Activated naive CD8-positive, alpha-beta T cell treated with anti-CD3 and anti-CD28 coated beads, Interleukin-2, amount 50 U/mL, for 16 hours (primary cell): Measurements from ENCODE around the gene ZNF688.
"Not testable (repeated sequence)": the region's sequence is repeated elsewhere in the genome, so short reads cannot be mapped to it uniquely, and the experiment has no call there.

ENCODE experiments used
- DNase-seq: peaks from one replicate; pipeline ENCODE4 v3.0.0-alpha.2; 2020; ENCODE audit warnings: low read depth, low spot score

Gene ZNF688

DNA sequence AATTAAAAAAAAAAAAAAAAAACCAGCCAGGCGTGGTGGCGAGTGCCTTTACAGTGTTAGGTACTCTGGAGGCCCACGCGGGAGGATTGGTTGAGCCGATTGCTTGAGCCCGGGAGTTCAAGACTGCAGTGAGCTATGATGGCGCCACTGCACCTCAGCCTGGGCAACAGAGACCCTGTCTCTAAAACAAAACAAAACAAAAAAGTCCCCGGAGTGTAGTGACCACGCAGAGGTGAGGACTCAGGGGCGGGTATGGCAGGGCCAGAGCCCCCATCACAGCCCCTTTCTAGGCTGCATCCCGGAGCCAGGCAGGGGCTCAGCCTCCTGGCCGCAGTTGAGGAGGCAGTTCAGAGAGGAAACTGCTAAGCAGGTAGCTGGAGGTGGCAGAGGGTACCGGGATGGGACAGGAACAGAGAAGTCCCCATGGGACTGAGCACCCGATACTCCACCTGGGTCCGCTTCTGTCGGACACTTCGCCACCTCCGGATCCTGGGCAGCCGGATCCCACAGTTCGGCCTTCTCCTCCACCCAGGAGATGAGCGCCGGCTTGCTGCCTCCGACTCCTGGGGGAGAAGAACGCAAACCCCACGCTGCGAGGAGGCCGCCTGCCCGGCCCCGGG, 37.7 kb downstream of the ZNF688 start:
- no peak for DNase-seq

DNA sequence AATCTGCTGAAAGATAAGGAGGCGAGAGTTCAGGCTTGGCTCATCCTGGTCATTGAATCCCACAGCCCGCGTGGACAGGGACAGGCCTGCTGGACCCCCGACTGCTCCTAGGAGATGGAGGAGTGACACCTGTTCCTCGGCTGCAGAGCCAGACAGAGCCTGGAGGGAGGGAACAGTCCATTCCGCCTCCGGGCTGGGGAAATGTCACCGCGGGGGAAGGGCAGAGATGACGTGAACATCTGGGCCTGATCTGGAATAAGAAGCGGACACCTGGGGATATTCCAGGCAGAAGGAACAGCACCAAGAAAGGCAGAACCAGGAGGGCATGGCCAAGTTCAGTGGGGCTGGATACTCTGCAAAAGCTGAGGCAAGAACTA, 38.4 kb downstream of the ZNF688 start:
- no peak for DNase-seq

DNA sequence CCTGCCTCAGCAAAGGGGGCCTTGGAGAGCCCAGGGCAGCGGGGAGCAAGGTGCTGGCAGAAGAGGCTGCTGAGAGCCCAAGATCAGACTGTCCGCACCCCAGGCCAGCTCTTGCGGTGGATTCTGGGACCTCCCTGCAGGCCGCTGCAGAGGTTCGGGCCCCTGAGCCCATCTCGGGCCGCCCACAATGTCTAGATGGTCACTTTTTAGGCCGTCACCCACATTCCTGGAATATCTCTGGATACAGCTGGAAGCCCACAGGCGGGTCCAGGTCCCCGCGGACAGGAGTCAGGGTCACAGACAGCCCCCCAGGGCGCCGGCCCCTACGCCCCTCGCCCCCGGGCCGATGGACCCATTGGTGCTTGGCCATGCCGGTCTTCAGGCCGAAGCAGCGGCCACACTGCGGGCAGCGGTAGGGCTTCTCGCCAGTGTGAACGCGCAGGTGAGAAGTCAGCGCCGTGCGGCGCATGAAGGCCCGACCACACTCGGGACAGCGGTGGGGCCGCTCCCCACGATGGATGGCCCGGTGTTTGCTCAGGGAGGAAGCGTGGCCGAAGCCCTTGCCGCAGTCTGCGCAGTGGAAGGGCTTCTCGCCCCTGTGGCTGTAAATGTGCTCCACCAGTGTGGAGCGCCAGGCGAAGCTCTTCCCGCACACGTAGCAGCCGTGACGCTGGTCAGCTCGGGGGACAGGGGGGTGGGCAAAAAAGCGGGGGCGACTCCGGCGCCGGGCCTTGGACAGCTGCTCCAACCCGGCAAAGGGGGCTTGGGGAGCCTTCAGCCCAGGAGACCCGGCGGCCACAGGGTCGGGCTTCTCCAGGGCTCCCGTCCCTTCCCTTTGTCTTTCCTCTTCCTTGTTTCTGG, 39.0 kb downstream of the ZNF688 start:
- DNase-seq: no peak

DNA sequence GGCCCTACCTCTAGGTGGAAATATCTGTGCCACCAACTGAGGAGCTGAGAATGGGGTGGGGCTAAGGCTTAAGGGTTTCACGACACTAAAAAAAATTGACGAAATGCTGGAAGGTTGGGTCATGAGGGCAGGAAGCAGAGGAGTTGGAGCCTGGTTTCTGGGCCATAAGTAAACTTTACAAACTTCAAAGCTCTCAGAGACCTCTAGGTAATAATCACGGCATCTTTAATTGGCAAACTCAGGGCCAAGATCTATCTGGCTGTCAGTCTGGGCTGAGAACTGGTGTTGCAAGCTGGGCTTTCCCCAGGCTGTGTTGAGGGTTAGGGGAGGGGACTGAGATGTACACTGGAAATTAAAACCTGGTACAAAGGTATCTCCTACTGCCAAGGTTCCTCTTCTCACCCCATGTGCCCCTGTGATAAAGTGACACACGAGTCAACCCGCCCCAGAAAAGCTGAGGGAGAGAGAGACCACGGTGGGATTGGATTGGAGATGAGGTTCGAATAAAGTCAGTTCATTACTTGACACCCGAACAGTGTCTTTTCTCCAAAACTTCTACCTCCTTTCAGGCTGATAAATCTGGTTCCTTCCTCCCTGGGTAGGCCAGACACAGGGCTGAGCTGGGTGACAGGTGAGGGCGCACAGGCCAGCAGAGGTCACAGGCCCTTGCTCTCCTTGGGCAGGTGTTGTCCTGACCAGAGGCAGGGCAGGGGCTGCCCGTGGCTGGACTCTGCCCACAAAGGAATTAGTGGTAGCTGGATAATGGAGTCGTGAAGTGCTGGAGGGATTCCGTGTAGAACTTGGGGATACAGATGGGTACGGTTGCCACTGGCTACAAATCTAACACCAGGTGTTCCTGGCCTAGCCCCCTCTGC, 41.1 kb downstream of the ZNF688 start:
- no peak for DNase-seq

DNA sequence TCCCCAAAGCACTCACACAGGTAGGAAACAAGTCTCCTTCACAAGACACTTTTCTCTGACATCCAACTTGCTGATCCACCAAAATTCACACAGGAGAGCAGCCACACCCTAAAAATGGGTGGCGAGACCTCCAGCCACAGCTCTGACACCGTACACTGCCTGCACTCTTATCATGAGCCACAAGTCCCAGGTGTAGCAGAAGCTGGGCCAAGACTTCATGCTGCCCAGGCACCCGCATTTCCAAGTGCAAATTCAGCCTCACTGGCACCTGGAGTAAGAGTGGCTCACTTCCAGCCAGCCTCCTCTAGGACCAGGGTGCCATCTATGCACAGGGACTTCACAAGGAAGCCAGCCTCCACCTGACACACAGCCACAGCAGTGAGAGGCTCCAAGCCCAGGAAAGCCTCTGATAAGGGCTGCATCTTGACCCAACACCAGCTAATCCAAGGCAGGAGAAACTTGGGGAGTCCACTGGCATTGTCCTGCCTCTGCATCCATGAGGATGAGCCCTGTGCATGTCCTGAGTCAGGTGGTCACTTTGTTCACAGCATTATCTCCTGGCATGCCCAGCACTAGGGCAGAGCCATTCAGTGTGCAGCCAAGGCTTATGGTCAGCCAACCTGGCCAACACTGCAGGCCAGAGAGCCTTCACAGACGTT, 42.6 kb downstream of the ZNF688 start:
- no peak for DNase-seq

DNA sequence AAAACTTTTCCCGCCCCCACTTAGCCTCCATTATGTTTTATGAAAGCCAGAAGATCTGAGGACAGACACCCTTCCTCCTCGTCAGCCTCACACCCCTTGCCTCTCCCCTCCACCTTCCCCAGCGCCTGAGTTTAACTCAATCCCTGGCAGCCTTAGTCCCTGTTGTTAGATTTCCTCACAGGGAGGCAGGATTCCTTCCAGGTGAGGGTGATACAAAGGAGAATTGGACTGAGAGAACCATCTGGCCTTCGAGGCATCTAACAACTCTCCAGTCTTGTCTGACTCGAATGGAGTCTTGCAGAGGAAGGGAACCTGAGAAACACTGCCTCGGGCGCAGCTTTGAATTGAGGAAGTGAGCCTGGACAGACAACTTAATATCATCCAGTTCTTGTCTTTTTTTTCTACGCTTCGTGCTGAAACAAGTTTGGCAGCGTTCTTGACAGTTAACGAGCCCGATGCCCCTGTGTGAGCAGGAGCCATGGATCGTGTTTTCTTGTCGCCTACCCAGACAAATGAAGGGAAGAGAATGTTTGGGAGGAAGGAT, 43.8 kb downstream of the ZNF688 start:
- DNase-seq: no peak

DNA sequence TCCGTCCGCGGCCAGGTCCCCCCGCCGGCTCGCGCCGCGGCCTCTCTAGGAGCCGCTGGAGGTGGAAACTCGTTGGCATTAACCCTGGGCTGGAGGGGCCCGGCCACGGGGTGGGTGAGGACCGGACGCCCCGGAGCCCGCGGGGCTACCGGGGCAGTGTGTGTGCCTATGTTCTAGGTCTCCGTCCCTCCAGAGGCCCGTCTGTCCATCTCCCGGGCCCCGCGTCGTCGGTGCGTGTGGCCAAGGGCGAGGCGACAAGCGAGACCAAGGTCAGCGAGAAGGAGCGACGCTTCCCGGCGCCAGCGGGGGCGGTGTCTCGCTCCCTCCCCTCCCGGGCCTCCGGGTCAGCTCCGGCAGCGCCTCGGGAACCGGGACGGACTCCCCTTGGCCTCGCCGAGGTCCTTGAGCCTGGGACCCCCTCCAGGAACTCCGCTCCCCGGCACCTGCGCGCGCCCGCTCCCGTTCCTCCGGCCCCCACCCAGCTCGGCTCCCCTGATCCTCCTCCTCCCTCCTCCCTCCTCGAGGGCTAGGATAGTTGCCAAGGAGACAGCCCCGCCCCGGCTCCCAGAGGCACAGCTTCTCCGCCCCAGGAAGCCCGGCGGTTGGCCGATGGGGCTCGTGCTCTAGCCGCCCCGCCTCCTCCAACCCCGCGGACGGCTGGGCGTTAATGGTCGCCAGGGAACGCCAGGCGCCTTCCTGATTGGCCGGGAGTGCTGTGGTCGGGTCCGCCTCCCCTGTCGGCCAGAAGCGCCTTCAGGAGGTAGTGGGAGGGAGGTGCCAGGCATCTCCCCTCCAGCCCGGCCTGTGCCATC, 44.5 kb downstream of the ZNF688 start:
- DNase-seq: peak; percentile 83

DNA sequence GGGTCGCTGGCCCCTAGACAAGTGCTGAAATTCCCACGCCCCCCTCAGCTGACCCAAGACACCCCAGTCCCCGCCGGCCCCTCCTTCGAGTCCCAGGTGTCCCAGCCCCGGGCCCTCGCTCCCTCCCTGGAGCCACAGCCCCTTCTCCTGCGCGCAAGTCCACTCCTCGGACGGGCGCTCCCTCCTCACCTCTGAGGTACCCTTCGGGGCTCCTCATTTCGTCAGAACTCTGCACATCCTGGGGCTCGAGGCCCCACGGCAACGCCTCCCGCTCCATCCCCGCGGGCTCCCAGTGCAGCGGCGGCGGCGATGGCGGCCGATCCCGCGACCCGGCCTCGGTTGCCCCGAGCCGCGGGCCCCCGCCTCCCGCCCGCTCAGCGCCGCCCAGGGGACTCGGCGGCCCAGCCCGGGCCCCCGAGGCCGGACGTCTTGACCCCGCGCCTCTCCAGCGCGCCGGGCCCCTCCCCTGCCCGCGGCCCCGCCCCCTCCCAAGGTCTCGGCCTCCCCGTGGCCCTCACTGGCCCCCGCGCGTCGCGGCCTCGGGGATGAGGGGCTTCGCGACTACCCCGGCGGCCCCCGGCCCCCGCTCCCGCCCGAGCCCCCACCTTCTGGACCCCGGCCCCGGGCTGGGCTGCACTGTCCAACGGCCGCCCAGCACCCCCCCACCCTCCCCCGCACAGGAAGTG, 45.2 kb downstream of the ZNF688 start, which contains the start of gene ZNF768:
TSS of gene ZNF768 (minus strand) at position 430 of the 686 bp plus-strand sequence. CDS start at position 277, 153 bp downstream.
- no peak for DNase-seq

DNA sequence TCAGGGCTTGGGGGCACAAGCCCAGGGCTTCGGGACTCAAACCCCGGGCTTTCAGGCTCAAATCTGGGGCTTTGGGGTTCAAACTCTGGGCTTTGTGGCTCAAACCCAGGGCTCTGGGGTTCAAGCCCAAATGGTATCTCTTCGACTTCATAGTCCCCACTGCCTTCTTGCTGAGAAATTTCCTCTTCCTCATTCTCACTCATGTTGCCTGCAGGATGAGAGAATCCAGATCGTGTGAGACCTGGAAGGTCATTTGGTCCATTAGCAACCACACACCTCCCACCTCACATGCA, 45.7 kb downstream of the ZNF688 start:
- DNase-seq: no peak

DNA sequence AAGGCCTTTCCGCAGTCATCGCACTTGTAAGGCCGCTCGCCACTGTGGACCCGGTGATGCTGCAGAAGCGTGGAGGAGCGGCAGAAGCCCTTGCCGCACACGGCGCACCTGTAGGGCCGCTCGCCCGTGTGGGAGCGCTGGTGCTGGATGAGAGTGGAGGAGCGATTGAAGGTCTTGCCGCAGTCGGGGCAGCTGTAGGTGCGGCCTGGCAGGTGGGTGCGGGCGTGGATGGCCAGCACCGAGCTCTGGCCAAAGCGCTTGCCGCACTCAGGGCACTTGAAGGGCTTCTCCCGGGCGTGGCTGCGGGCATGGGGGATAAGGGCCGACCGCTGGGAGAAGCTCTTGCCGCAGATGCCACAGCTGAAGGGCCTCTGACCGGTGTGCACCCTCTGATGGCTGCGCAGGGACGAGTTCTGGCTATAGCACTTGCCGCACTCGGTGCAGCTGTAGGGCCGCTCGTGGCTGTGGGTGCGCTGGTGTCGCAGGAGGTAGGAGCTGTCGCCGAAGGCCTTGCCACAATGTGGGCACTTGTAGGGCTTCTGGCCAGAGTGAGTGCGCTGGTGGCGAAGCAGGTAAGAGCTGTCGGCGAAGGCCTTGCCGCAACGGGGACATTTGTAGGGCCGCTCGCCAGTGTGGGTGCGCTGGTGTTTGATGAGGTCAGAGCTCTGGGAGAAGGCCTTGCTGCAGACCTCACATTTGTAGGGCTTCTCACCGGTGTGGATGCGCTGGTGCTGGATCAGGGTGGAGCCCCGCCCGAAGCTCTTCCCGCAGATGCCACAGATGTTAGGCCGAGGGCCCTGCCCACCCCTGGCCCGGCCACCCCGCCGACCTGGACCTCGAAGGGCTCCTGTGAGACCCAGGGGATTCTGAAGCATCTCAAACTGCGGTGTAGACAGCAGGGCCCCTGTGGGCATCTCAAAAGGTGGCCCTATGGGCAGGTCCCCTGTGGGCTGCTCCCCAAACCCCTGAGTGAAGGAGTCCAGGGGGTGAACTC, 46.6 kb downstream of the ZNF688 start:
- no peak for DNase-seq

DNA sequence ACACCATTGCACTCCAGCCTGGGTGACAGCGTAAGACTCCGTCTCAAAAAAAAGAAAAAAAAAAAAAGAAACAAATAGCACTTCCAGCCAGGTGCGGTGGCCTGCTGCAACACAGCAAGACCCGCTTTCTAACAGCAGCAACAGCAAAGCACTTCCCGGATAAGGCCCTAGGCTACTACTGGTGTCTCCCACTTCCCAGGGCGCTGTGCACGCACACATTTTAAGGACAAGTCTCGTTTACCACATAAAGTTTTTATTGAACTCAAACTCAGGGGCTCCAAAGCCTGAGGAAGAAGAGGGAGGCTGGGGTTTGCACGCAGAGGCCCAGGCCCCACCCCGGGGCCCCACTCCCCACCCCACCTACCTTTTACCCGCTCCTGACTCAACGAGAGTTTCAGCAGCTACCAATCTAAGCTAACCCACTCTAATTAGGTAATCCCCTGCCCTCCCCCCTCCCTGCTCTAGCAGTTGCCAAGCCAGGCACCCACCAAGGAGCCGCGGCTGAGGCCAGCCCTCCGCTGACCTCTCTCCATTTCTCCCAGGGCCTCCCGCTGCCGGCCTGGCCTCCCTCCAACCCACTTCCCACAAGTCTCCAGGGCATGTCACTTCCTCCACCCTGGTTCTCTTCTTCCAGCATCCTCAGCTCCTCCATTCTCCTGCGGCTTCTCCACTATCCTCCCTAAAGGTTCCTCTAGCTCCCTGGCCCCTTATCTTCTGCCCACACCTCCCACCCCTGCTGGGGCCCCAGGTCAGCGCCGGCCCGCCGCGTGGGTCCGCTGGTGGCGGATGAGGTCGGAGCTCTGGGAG, 47.5 kb downstream of the ZNF688 start:
- DNase-seq: no peak

DNA sequence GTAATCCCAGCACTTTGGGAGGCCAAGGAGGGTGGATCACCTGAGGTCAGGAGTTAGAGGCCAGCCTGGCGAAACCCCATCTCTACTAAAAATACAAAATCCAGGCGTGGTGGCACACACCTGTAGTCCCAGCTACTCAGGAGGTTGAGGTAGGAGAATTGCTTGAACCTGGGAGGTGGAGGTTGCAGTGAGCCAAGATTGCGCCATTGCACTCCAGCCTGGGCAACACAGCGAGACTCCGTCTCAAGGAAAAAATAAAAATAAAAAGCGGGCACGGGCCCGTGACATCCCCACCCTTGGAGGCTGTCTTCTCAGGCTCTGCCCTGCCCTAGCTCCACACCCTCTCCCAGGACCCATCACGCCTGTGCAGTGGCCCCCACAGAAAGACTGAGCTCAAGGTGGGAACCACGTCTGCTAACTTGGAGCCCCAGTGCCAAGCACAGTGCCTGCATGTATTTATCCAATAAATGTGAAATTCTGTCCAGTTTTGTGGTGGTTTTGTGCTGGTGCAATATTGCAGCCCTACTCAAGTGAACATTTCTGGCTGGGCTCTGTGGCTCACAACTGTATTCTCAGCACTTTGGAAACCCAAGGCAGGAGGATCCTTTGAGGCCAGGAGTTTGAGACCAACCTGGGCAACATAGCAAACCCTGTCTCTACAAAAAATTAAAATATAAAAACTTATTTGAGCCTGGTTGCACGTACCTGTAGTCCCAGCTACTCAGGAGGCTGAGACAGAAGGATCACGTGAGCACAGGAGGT, 48.6 kb downstream of the ZNF688 start:
- DNase-seq: not testable (repeated sequence)

DNA sequence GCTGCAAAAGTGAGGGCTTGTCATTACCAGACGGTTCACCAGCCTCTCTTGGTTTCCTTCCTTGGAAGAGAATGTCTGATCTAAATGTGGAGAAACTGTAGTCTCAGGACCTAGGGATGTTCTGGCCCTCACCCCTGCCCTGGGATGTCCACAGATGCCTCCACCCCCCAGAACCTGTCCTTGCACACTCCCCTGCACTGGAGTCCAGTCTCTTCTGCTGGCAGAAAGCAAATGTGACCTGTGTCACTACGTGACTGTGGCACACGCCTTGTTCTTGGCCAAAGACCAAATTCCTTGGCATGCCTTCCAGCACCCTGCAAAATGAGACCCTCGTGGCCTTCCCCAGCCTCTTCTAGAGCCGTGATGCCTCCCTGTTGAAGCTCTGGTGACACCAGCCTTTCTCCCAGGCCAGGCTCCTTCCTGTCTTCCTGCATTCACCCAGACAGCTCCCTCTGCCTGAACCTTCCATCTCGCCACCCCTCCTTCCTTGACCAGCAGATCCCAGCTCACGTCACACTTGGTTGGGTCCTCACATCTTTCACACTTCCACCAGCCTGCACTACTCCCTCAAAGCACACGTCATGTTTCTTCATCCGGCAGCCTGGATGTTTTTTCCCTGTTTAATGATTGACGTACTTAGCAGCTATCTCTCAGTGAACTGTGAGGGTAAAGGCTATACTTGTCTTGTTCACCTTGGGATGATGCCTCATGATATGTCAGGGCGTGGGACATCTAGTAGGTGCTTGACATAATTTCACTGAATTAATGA, 49.5 kb downstream of the ZNF688 start:
- no peak for DNase-seq

DNA sequence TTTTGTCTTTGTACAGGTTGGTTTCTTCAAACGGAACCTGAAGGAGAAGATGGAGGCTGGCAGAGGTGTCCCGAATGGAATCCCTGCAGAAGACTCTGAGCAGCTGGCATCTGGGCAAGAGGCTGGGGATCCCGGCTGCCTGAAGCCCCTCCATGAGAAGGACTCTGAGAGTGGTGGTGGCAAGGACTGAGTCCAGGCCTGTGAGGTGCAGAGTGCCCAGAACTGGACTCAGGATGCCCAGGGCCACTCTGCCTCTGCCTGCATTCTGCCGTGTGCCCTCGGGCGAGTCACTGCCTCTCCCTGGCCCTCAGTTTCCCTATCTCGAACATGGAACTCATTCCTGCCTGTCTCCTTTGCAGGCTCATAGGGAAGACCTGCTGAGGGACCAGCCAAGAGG, 50.0 kb downstream of the ZNF688 start:
- DNase-seq: no peak
